WTC11 (cell line): ENCODE data around the gene SNAPC4. TPM values are rescaled to one million over a fixed set of nuclear protein-coding genes. Genes with fewer than 3 reads are reported as not detected.

Experiments used
- ATAC-seq: fragments of 200-7000 bp; cut with Tn5 transposase; 2 replicates; pipeline ENCODE4 v1.10.0; 2021; ENCODE audit warnings: mild to moderate bottlenecking, moderate library complexity
- CTCF ChIA-PET: fragments of 300-600 bp; sonication (Branson Sonifier 250); formaldehyde crosslinking; loops from one replicate; lab custom pipeline; 2021; ENCODE audit warnings: antibody characterized with exemption; lab: Charles Lee
- POLR2A ChIA-PET: fragments of 350-600 bp; sonication (Branson Sonifier 250); formaldehyde crosslinking; loops from one replicate; lab custom pipeline; 2021; ENCODE audit warnings: antibody characterized with exemption; lab: Charles Lee
- DNase-seq: peaks from one replicate; pipeline ENCODE4 v3.0.0; 2021; ENCODE audit warnings: low spot score
- H3K27ac Mint-ChIP-seq: 2 replicates; pipeline ENCODE4 v1.8.0; 2021; ENCODE audit warnings: mixed read lengths
- H3K27me3 Mint-ChIP-seq: 2 replicates; pipeline ENCODE4 v1.8.0; 2021; ENCODE audit warnings: low read depth, mild to moderate bottlenecking, moderate library complexity, mixed read lengths
- H3K36me3 Mint-ChIP-seq: 2 replicates; pipeline ENCODE4 v1.8.0; 2021; ENCODE audit warnings: mixed read lengths
- H3K4me1 Mint-ChIP-seq: 2 replicates; pipeline ENCODE4 v1.8.0; 2022; ENCODE audit warnings: mixed read lengths
- H3K4me3 Mint-ChIP-seq: 2 replicates; pipeline ENCODE4 v1.8.0; 2021; ENCODE audit warnings: mild to moderate bottlenecking, moderate library complexity, mixed read lengths
- H3K9me3 Mint-ChIP-seq: 2 replicates; pipeline ENCODE4 v1.8.0; 2021; ENCODE audit warnings: mixed read lengths
- CDX4 ChIP-seq: fragments of 250-450 bp; sonication (Bioruptor Pico); IDR thresholded peaks from 2 replicates; pipeline ENCODE4 v1.9.0; 2021; ENCODE audit warnings: moderate library complexity, mild to moderate bottlenecking, inconsistent platforms, borderline replicate concordance
- FOXJ3 ChIP-seq: sonication (generic); formaldehyde crosslinking; IDR thresholded peaks from 2 replicates; pipeline ENCODE4 v1.9.0; 2021; ENCODE audit warnings: missing genetic modification reagents, mild to moderate bottlenecking, borderline replicate concordance
- FOXK1 ChIP-seq: sonication (generic); formaldehyde crosslinking; IDR thresholded peaks from 2 replicates; pipeline ENCODE4 v1.8.0; 2022; ENCODE audit warnings: mild to moderate bottlenecking, moderate library complexity, missing genetic modification reagents
- GABPB1 ChIP-seq: sonication (generic); formaldehyde crosslinking; IDR thresholded peaks from 2 replicates; pipeline ENCODE4 v1.8.1; 2023; ENCODE audit warnings: mild to moderate bottlenecking, missing genetic modification reagents
- GTF2I ChIP-seq: fragments of 250-450 bp; sonication (Bioruptor Pico); conservative IDR thresholded peaks from 2 replicates; pipeline ENCODE4 v1.4.0; 2021; ENCODE audit warnings: mild to moderate bottlenecking
- MYBL2 ChIP-seq: sonication (generic); formaldehyde crosslinking; IDR thresholded peaks from 2 replicates; pipeline ENCODE4 v1.8.1; 2023; ENCODE audit warnings: mild to moderate bottlenecking, moderate library complexity, missing genetic modification reagents
- NR2C2 ChIP-seq: sonication (generic); formaldehyde crosslinking; IDR thresholded peaks from 2 replicates; pipeline ENCODE4 v1.8.0; 2022; ENCODE audit warnings: mild to moderate bottlenecking, missing genetic modification reagents
- STAT6 ChIP-seq: sonication (generic); formaldehyde crosslinking; conservative IDR thresholded peaks from 2 replicates; pipeline ENCODE4 v1.8.1; 2023; ENCODE audit warnings: mild to moderate bottlenecking, low read depth, missing genetic modification reagents, moderate library complexity
- USF1 ChIP-seq: sonication (generic); formaldehyde crosslinking; IDR thresholded peaks from 2 replicates; pipeline ENCODE4 v1.8.0; 2022; ENCODE audit warnings: mild to moderate bottlenecking, missing genetic modification reagents
- ZNF263 ChIP-seq: sonication (generic); formaldehyde crosslinking; IDR thresholded peaks from 2 replicates; pipeline ENCODE4 v1.8.1; 2022; ENCODE audit warnings: low read depth, mild to moderate bottlenecking, moderate library complexity, missing genetic modification reagents
- ZNF281 ChIP-seq: sonication (generic); formaldehyde crosslinking; IDR thresholded peaks from 2 replicates; pipeline ENCODE4 v1.8.0; 2023; ENCODE audit warnings: mild to moderate bottlenecking, missing genetic modification reagents
- ZNF396 ChIP-seq: fragments of 250-450 bp; sonication (Bioruptor Pico); IDR thresholded peaks from 2 replicates; pipeline ENCODE4 v1.8.0; 2021; ENCODE audit warnings: mild to moderate bottlenecking, moderate library complexity, borderline replicate concordance
- ZNF416 ChIP-seq: fragments of 250-450 bp; sonication (Bioruptor Pico); IDR thresholded peaks from 2 replicates; pipeline ENCODE4 v1.9.0; 2021; ENCODE audit warnings: mild to moderate bottlenecking, inconsistent platforms
- ZNF423 ChIP-seq: fragments of 250-450 bp; sonication (Bioruptor Pico); IDR thresholded peaks from 2 replicates; pipeline ENCODE4 v2.1.2; 2022; ENCODE audit warnings: mild to moderate bottlenecking, moderate library complexity
- ZSCAN18 ChIP-seq: fragments of 250-450 bp; sonication (Bioruptor Pico); IDR thresholded peaks from 2 replicates; pipeline ENCODE4 v2.1.2; 2022; ENCODE audit warnings: mild to moderate bottlenecking, moderate library complexity
- total RNA-seq: library from RNA; stranded (reverse); gene quantifications from 3 replicates; pipeline ENCODE4 v1.2.3, GENCODE V29; 2021

The SNAPC4 gene
- total RNA-seq, 1 experiment from 2014 or later: 22.8 TPM

GRCh38 chr9:136443087-136443486, 43.1 kb upstream of the SNAPC4 start (continued):
- TF ChIP-seq ZNF281 (CRISPR knock-in tag) (no peak), MYBL2 (CRISPR knock-in tag) (no peak), CDX4 (CRISPR knock-in tag) (no peak), ZNF263 (CRISPR knock-in tag) (no peak), ZNF423 (CRISPR knock-in tag) (no peak), ZNF396 (CRISPR knock-in tag) (no peak), FOXK1 (CRISPR knock-in tag) (no peak), GTF2I (CRISPR knock-in tag) (no peak), ZSCAN18 (no peak), USF1 (no peak)
- TF ChIP-seq, all 79 proteins: peak for 0

- CTCF ChIA-PET: no interaction called here
- ATAC-seq (no peak), DNase-seq (no peak)
- Mint-ChIP-seq H3K9me3 (no peaks in the 10 kb centered on the region), H3K4me3 (no peak overlapping the region), H3K27ac (no peak overlapping the region), H3K36me3 (peaks cover 41% of the 10 kb centered on the region), H3K27me3 (no peaks in the 10 kb centered on the region), H3K4me1 (peaks cover 9% of the 10 kb centered on the region)
- POLR2A ChIA-PET: no interaction called here
- TF ChIP-seq GABPB1 (CRISPR knock-in tag) (0 out of 2 replicates have a peak, but pooled peaks have one; percentile 8), NR2C2 (no peak), STAT6 (CRISPR knock-in tag) (no peak)
Observed at GRCh38 chr9:136442265-136442664, 42.3 kb upstream of the SNAPC4 start.

GRCh38 chr9:136441681-136442245, 41.8 kb upstream of the SNAPC4 start:
- ATAC-seq (no peak), DNase-seq (no peak)
- Mint-ChIP-seq H3K4me3 (no peak overlapping the region), H3K4me1 (peaks cover 14% of the 10 kb centered on the region), H3K27ac (no peak overlapping the region), H3K27me3 (no peaks in the 10 kb centered on the region), H3K9me3 (no peaks in the 10 kb centered on the region), H3K36me3 (peaks cover 37% of the 10 kb centered on the region)
- ChIA-PET POLR2A (no interaction called here), CTCF (interaction anchor here (0.8 kb wide), 1 partner anchor 79 kb away, joined by 3 read pairs; no protein-coding TSS in a partner anchor)
- TF ChIP-seq ZNF416 (CRISPR knock-in tag): no peak
- peak; percentile 56 for TF ChIP-seq GABPB1 (CRISPR knock-in tag)
- no peak for TF ChIP-seq FOXJ3 (CRISPR knock-in tag)
- TF ChIP-seq ZSCAN18: no peak
